ENCODE data around the gene SUPT20HL1. TPM values are rescaled to one million over a fixed set of nuclear protein-coding genes. Genes with fewer than 3 reads are reported as not detected.

Gene SUPT20HL1
- total and polyA plus RNA-seq, 2 experiments from 2014 or later, result not detected

- Histone ChIP-seq H3K36me3 (ENCODE audit: insufficient read depth) (no peaks in the 10 kb centered on the region), H3F3A (replicated peaks; ENCODE audit: low read depth) (no peaks in the 10 kb centered on the region), H3K27ac (ENCODE audit: low read depth) (no peak overlapping the region), H2AFZ (no peak overlapping the region), H3K9me2 (ENCODE audit: insufficient read depth) (no peaks in the 10 kb centered on the region), H3K79me2 (replicated peaks; ENCODE audit: insufficient read depth) (no peaks in the 10 kb centered on the region), H3K27me3 (ENCODE audit: insufficient read depth) (no peaks in the 10 kb centered on the region), H3K4me2 (no peak overlapping the region), H3K4me3 (no peak overlapping the region), H4K20me1 (replicated peaks; ENCODE audit: insufficient read depth) (no peaks in the 10 kb centered on the region), H3K4me1 (ENCODE audit: insufficient read depth) (no peaks in the 10 kb centered on the region)
- no peak for TF ChIP-seq ZNF462 (CRISPR knock-in tag; IDR thresholded peaks at IDR 0.05)
- no peak for TF ChIP-seq NANOG (IDR thresholded peaks at IDR 0.05; ENCODE audit: borderline replicate concordance)
- TF ChIP-seq POLR2AphosphoS5 (IDR thresholded peaks at IDR 0.05; ENCODE audit: low read depth), result no peak
- no peak for TF ChIP-seq ZNF114 (CRISPR knock-in tag; IDR thresholded peaks at IDR 0.05)
- no peak for TF ChIP-seq CREB1 (CRISPR knock-in tag; IDR thresholded peaks at IDR 0.05; ENCODE audit: low read depth)
- TF ChIP-seq ZNF331 (CRISPR knock-in tag; IDR thresholded peaks at IDR 0.05; ENCODE audit: low read depth), result no peak
- no peaks in the 10 kb centered on the region for H3K36me3 Mint-ChIP-seq (ENCODE audit: low read depth)
- ATAC-seq (no peak), DNase-seq (ENCODE audit: low spot score) (no peak)
- H3K9me3 Mint-ChIP-seq, result no peaks in the 10 kb centered on the region; the same call in 2 of the 3 replicates
- no peak overlapping the region for H3K27ac Mint-ChIP-seq
- H3K4me3 Mint-ChIP-seq, result no peak overlapping the region
- H3K4me1 Mint-ChIP-seq, result no peaks in the 10 kb centered on the region
- H3K27me3 Mint-ChIP-seq (ENCODE audit: insufficient read depth, low read depth, poor library complexity), result no peaks in the 10 kb centered on the region
These were observed 35.2 kb upstream of the SUPT20HL1 start for GRCh38 chrX:24325231-24325630.

- Mint-ChIP-seq H3K27me3 (ENCODE audit: insufficient read depth, low read depth, poor library complexity) (no peaks in the 10 kb centered on the region), H3K27ac (no peak overlapping the region), H3K4me1 (no peaks in the 10 kb centered on the region), H3K9me3 (no peaks in the 10 kb centered on the region), H3K36me3 (ENCODE audit: low read depth) (no peaks in the 10 kb centered on the region), H3K4me3 (no peak overlapping the region)
- Histone ChIP-seq H3K4me3 (no peak overlapping the region), H3F3A (replicated peaks; ENCODE audit: low read depth) (no peaks in the 10 kb centered on the region), H3K9me2 (ENCODE audit: insufficient read depth) (no peaks in the 10 kb centered on the region), H3K27ac (ENCODE audit: low read depth) (no peak overlapping the region), H3K79me2 (replicated peaks; ENCODE audit: insufficient read depth) (no peaks in the 10 kb centered on the region), H3K36me3 (ENCODE audit: insufficient read depth) (no peaks in the 10 kb centered on the region), H4K20me1 (replicated peaks; ENCODE audit: insufficient read depth) (no peaks in the 10 kb centered on the region), H3K4me1 (ENCODE audit: insufficient read depth) (no peaks in the 10 kb centered on the region), H2AFZ (no peak overlapping the region), H3K4me2 (no peak overlapping the region), H3K27me3 (ENCODE audit: insufficient read depth) (no peaks in the 10 kb centered on the region)
- no peak for DNase-seq (ENCODE audit: low spot score)
- no peak for ATAC-seq
- TF ChIP-seq ZNF114 (CRISPR knock-in tag; IDR thresholded peaks at IDR 0.05) (no peak), NANOG (IDR thresholded peaks at IDR 0.05; ENCODE audit: borderline replicate concordance) (no peak), ZNF331 (CRISPR knock-in tag; IDR thresholded peaks at IDR 0.05; ENCODE audit: low read depth) (no peak), JUNB (IDR thresholded peaks at IDR 0.05; ENCODE audit: unreplicated experiment) (no peak), CREB1 (CRISPR knock-in tag; IDR thresholded peaks at IDR 0.05; ENCODE audit: low read depth) (no peak), ZNF462 (CRISPR knock-in tag; IDR thresholded peaks at IDR 0.05) (no peak)
These were observed 27.6 kb upstream of the SUPT20HL1 start for GRCh38 chrX:24332878-24333277.

All from GM23338 (cell line).